ENCODE measurements around the gene LIF.

Gene LIF

GRCh38 chr22:30273711-30274436 lies 27.3 kb upstream of the LIF start:
- no peak for DNase-seq
- TF ChIP-seq CTCF (IDR thresholded peaks at IDR 0.05; ENCODE audit: low read depth, low read length): no peak
- Histone ChIP-seq H3K4me3 (ENCODE audit: low read depth, low read length) (no peak overlapping the region), H3K9me3 (no peaks in the 10 kb centered on the region), H3K36me3 (no peaks in the 10 kb centered on the region), H3K4me1 (no peaks in the 10 kb centered on the region), H3K27me3 (no peaks in the 10 kb centered on the region)

GRCh38 chr22:30272781-30273601 lies 26.4 kb upstream of the LIF start:
- Histone ChIP-seq H3K27me3 (no peaks in the 10 kb centered on the region), H3K36me3 (no peaks in the 10 kb centered on the region), H3K4me1 (no peaks in the 10 kb centered on the region), H3K4me3 (ENCODE audit: low read depth, low read length) (no peak overlapping the region), H3K9me3 (no peaks in the 10 kb centered on the region)
- TF ChIP-seq CTCF (IDR thresholded peaks at IDR 0.05; ENCODE audit: low read depth, low read length): no peak
- DNase-seq: no peak

- no peak for DNase-seq
- H3K4me1 ChIP-seq: no peaks in the 10 kb centered on the region
- H3K9me3 ChIP-seq: no peaks in the 10 kb centered on the region
- TF ChIP-seq CTCF (IDR thresholded peaks at IDR 0.05; ENCODE audit: low read depth, low read length): no peak
- no peaks in the 10 kb centered on the region for H3K27me3 ChIP-seq
- H3K36me3 ChIP-seq: no peaks in the 10 kb centered on the region
- no peak overlapping the region for H3K4me3 ChIP-seq (ENCODE audit: low read depth, low read length)
Measured at GRCh38 chr22:30270832-30271231, 24.3 kb upstream of the LIF start.

DNA sequence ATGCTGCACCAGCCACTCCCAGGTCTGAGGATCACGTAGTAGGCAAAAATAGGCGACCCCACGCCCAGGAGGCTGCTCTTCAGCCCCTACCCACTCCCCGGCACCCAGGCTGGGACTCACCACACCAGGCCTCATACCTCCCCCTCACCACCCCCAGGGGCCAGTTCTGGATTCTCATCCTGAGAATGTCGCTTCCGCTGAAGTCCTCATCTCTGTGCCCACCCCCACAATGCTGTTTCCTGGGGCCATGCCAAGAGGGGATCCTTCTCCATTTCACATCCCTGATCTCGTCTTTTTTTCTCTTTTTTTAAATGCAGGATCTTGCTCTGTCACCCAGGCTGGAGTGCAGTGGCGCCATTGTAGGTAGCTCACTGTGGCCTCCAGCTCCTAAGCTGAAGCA lies 21.8 kb upstream of the LIF start:
- Histone ChIP-seq H3K9me3 (no peaks in the 10 kb centered on the region), H3K4me3 (ENCODE audit: low read depth, low read length) (no peak overlapping the region), H3K27me3 (no peaks in the 10 kb centered on the region), H3K36me3 (no peaks in the 10 kb centered on the region), H3K4me1 (no peaks in the 10 kb centered on the region)
- DNase-seq: no peak
- TF ChIP-seq CTCF (IDR thresholded peaks at IDR 0.05; ENCODE audit: low read depth, low read length): no peak

- H3K36me3 ChIP-seq: no peaks in the 10 kb centered on the region
- no peak overlapping the region for H3K4me3 ChIP-seq (ENCODE audit: low read depth, low read length)
- no peaks in the 10 kb centered on the region for H3K9me3 ChIP-seq
- no peaks in the 10 kb centered on the region for H3K4me1 ChIP-seq
- H3K27me3 ChIP-seq: no peaks in the 10 kb centered on the region
- no peak for DNase-seq
- no peak for TF ChIP-seq CTCF (IDR thresholded peaks at IDR 0.05; ENCODE audit: low read depth, low read length)
Measured at GRCh38 chr22:30267382-30268302, 21.1 kb upstream of the LIF start.
